ENCODE measurements around the gene CTU2.

DNA sequence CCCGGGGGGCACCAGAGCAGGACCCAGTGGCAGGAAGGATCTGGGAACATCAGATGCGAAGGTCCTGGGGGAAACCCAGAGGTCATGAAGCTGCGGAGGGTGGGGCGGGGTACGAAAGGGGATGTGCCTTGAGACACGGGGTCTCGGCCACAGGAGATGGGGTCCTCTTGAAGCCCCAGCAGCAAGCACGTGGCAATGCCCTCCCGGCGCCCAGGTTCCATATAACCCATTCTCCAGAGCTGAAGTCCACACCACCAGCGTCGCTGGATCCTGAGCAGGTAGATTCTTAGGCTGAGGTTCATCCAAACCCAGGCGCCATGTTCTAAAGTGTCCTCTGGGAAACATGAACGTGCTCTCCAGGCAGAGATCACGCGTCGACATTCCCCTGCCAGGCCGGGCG lies 57.8 kb downstream of the CTU2 start:
- TF ChIP-seq POLR2A (IDR thresholded peaks at IDR 0.05; ENCODE audit: low read depth, low read length) (no peak), POU2F2 (IDR thresholded peaks at IDR 0.05; ENCODE audit: low read depth, low read length) (no peak), TAF1 (IDR thresholded peaks at IDR 0.05; ENCODE audit: low read depth, low read length) (no peak), POLR2AphosphoS5 (IDR thresholded peaks at IDR 0.05; ENCODE audit: low read depth, low read length) (no peak), PAX5 (IDR thresholded peaks at IDR 0.05; ENCODE audit: insufficient read depth, low read length, severe bottlenecking) (no peak), SPI1 (IDR thresholded peaks at IDR 0.05; ENCODE audit: low read depth, low read length) (no peak)

Data from GM12891 (cell line).